RWPE1 (cell line): ENCODE results near the gene HK2.

Experiments used
- CTCF ChIA-PET: fragments of 350-600 bp; sonication (Branson Sonifier 250); formaldehyde crosslinking; extraction: SDS; loops from one replicate; lab custom pipeline; 2021; lab: Yijun Ruan, JAX
- POLR2A ChIA-PET: fragments of 400-600 bp; formaldehyde crosslinking; extraction: SDS; loops from one replicate; lab custom pipeline; 2020; ENCODE audit warnings: antibody characterized with exemption; ENCODE audit not compliant: low non-redundant PET; lab: Yijun Ruan, JAX
- DNase-seq: peaks from one replicate; pipeline ENCODE4 v3.0.0; 2012; ENCODE audit warnings: low spot score
- H3K27ac ChIP-seq: fragments of 450-650 bp; 2 replicates; pipeline ENCODE4 v1.5.1; 2017
- CTCF ChIP-seq: fragments of 450-650 bp; conservative IDR thresholded peaks from 2 replicates; pipeline ENCODE4 v1.5.1; 2017; ENCODE audit warnings: low read depth, mild to moderate bottlenecking

Gene HK2

GRCh38 chr2:74867841-74868658 is 34.1 kb downstream of the HK2 start:
- ChIA-PET CTCF (interaction anchor here (0.6 to 1.4 kb wide), 2 partner anchors 9 to 597 kb away, joined by 5 to 7 read pairs; no protein-coding TSS in a partner anchor), POLR2A (no interaction called here)
- no peak for DNase-seq
- TF ChIP-seq CTCF, result no peak
- peak overlapping the region; percentile 16; the same call in 1 of the 2 replicates for H3K27ac ChIP-seq

- TF ChIP-seq CTCF, result no peak
- ChIA-PET POLR2A (no interaction called here), CTCF (interaction anchor here (0.7 kb wide), 1 partner anchor 8 kb away, joined by 6 read pairs; no protein-coding TSS in a partner anchor)
- DNase-seq, result no peak
- no peak overlapping the region for H3K27ac ChIP-seq
Measured at GRCh38 chr2:74869517-74869916, 35.6 kb downstream of the HK2 start.

GRCh38 chr2:74870951-74871350 is 37.0 kb downstream of the HK2 start:
- POLR2A ChIA-PET, result no interaction called here

GRCh38 chr2:74871414-74871813 is 37.5 kb downstream of the HK2 start:
- H3K27ac ChIP-seq, result no peak overlapping the region
- CTCF ChIA-PET, result no interaction called here
- POLR2A ChIA-PET, result no interaction called here
- no peak for DNase-seq
- TF ChIP-seq CTCF, result no peak

More at GRCh38 chr2:74870951-74871350, 37.0 kb downstream of the HK2 start:
- no peak overlapping the region for H3K27ac ChIP-seq
- CTCF ChIA-PET, result no interaction called here
- no peak for DNase-seq
- TF ChIP-seq CTCF, result no peak

GRCh38 chr2:74872389-74872836 is 38.5 kb downstream of the HK2 start:
- ChIA-PET POLR2A (no interaction called here), CTCF (no interaction called here)
- H3K27ac ChIP-seq, result no peak overlapping the region
- no peak for DNase-seq
- TF ChIP-seq CTCF, result no peak

GRCh38 chr2:74873012-74873665 is 39.2 kb downstream of the HK2 start:
- ChIA-PET CTCF (interaction anchor here (1.0 kb wide), 2 partner anchors 37 to 152 kb away, joined by 3 to 4 read pairs; no protein-coding TSS in a partner anchor), POLR2A (no interaction called here)
- no peak for DNase-seq
- peak overlapping the region; percentile 38; the same call in 1 of the 2 replicates for H3K27ac ChIP-seq
- no peak for TF ChIP-seq CTCF
